NCI-H146 treated with DMSO at 0.1 percent for 48 hours (cell line): ENCODE measurements around the gene MAP1B.
"Not testable (repeated sequence)": the region's sequence is repeated elsewhere in the genome, so short reads cannot be mapped to it uniquely, and the experiment has no call there.

Experiments used
- DNase-seq: peaks from one replicate; lab custom pipeline; 2025; ENCODE audit not compliant: unreplicated experiment; lab: John Stamatoyannopoulos, UW

Gene MAP1B

DNA sequence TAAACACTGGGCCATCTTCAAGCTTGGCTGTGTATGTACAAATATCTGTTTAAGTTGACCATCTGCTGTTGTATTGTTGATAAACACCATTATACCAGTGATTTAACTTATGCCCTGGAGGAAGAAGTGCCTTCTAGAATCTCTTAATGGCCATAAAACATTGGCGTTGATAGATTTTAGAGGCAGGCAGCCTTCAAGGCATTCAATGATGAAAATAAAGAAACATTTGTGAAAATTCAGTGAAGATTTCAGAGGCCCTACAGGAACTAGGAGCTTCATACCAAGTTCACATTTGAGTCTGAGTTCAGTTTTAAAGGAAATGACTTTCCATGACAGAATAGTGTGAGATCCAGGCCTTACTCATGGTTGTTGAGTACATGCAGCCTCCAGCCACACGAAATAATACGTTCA is 52.2 kb downstream of the MAP1B start:
- DNase-seq, result no peak

DNA sequence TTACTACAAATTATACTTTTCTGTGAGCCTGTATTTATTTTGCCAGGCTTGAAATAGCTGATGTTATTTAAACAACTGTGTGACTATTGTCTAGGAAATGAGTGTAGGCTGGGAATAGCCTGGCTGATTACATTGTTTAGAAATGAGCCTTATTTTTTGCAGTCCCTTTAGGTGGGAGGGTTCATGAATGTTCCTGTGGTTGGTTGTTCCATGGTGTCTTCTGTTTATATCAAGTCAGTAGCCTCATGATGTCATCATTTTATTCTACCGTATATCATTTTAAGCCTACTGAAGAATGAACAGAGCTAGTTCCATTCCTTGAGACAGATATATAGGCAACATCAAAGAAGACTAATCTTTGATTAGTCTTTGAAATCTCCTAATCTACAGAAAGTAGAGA is 53.1 kb downstream of the MAP1B start:
- peak; percentile 54 for DNase-seq

DNA sequence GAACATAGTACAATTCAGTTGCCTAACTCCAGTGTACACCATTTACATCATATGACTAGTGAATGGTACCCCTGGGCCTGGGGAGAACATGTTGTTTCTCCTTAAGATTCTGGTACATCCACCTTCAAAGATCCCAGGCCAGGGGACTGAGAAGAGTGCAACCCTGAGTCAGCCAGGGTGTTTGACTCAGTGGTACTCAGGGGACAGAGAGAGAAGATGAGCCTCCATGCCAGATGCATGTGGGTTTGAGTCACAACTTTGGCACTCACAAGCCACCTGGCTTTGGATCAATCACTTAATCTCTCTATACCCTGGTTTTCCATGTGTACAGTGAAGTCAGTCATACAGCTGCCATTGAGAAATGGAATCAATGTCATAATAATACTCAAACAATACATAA is 53.7 kb downstream of the MAP1B start:
- no peak for DNase-seq

- no peak for DNase-seq
Measured at GRCh38 chr5:72161951-72162350, 54.7 kb downstream of the MAP1B start.

GRCh38 chr5:72163349-72163983 is 56.2 kb downstream of the MAP1B start:
- no peak for DNase-seq

- peak; percentile 43 for DNase-seq
Measured at GRCh38 chr5:72166070-72166979, 59.0 kb downstream of the MAP1B start.

GRCh38 chr5:72167257-72167656 is 60.0 kb downstream of the MAP1B start:
- no peak for DNase-seq

DNA sequence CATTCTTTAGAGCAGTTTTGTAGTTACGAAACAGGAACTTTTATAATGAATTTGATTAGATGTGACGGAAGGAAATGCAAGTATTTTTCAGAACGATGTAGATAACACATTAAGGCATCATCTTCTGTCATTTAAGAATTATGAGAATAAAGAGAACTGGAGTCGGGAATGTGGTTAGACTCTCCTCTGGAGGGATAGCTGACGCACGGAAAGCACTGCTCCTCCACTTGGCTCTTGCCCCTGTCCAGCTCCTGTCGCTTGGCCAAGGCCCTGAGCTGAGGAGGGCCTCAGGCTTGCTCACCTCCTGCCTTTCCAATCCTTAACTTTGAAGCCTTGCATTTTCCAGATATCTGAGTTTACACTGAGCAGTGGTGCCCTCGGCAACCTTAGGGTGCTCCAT is 60.5 kb downstream of the MAP1B start:
- no peak for DNase-seq

- DNase-seq, result no peak
Measured at GRCh38 chr5:72170101-72170500, 62.8 kb downstream of the MAP1B start.

GRCh38 chr5:72171181-72171580 is 63.9 kb downstream of the MAP1B start:
- not testable (repeated sequence) for DNase-seq

DNA sequence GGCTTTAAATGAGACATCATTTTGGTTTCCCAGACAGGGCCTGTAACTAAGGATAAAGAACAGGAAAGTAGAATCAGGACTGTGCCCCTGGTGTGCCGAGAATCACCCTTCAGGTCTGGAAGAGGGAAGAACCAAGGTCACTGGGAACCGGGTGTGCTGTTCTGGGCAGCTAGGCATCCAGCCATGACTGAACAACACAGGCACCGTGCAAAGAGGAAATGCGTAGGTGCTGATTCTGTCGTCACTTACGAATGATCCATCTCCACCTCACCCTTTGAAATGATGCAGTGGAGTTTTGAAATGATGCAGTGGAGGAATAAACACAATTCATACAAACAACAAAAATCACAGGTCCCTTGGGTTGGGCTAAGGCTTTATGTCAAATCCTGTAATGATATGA is 64.4 kb downstream of the MAP1B start:
- DNase-seq, result no peak

GRCh38 chr5:72172786-72173185 is 65.5 kb downstream of the MAP1B start:
- peak; percentile 43 for DNase-seq

DNA sequence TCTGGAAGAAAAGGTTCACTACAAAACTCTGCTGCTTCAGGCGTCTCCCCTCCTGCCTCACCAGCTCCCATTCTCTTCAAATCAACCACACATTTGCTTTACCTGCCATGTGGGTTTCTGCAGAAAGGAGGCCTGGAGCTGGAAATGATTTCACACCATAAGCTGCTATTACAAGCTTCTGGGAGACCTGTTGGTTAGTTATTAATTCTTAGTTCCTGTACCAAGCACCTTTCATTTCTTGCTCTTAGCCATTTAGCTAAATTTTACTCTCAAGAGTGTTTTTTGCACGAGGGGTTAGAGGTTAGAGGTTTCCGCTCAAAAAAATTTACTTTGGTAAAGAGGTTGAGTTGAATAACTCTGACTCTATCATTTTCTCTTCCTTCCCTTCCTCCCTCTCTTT is 70.3 kb downstream of the MAP1B start:
- no peak for DNase-seq

DNA sequence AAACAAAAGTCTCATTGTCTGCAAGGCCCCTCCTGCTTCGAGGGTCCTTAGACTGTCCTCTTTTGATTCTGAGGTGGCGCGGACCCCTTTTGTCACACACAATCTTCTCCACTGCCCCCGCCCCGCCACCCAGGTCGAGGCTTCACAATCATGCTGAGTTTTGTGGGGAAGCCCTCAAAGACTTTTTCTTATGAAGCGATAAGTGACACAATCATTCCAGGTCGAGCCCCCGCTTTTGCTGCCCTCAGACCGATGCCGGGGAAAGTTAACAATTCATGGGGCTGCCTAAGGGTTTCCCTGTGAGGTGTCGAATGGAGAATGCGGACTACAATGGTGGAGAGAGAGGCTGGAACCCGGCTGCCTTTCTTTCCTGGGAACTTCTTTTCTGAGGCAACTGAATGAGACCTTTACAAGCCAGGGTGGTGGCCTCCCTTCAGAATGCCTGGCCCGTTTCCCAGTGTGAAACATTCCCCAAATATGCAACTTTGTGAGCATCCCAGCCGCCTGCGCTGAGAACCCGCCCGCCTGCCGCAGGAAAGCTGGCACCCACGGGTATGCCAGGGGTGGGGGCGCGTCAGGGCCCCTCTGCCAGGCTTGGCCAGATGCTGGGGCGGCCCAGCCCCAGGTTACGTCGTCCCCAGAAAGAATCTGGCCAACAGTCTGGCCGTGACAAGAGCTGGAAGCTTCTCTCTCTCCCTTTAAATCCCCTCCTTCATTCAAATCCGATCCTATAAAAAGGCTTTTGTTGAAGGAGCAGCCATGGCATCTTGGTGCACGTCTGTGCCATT is 71.9 kb downstream of the MAP1B start:
- no peak for DNase-seq

DNA sequence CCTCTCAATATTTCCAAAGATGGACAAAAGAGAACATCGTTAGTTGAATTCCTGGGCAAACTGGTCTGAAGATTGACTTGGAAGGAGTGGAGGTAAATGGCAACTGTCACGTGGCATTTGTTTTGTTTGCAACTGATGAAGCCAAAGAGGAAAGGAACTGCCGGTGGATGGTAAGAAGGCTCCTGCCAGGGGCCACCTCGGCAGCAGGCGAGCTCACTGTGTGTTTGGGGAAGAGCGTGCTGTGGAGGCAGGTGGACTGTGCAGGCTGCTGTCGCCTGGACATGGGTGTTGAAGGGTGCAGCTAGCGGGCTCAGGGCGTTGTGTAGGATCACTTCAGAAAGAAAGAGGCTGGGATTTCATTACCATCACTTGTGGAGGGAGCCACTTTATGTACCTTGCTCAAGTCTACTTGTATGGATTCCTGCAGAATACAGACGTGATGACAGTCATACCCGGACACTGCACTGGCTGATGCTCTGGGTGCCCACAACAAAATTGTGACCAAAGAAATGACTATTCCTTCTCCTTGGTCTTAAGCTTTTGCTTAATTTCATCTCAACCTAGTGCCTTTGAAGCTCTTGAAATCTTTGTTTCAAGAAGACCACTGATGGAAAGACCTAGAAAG is 72.7 kb downstream of the MAP1B start:
- no peak for DNase-seq

DNA sequence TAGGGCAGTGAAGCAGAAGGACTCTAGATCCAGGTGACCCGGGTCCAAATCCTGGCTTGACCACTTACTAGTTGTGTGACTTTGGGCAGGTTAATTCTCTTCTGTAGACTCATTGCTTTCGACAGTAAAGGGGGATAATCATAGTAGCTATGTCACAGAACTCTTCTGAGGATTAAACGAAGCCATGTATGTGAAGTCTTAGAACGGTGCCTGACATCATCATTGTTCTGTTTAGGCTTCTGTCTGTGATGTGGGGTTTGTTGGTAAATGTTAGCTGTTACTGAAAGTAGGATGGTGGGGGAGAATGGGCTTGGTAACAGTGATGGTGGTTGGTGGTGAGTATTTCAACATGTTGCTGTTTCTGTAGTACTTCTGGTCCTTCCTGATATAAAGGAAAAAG is 73.7 kb downstream of the MAP1B start:
- no peak for DNase-seq

DNA sequence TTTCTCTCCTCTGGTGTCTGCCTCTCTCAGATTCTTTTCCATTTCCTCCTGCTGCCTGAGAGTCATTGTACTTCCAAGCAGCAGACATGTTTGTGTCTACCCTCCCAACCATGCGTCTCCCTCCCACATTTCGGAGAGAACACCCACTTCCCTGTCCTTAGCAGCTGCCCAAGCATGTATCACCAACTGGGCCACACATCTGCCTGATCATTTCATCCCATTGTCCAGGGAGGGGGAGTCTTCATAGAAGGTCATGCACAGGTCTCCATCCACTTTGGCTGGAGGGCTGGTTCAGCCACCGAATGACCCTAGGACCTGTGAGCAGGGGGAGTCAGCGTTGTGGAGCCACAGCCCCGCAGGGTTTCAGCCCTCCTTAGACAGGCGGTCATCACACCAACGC is 75.4 kb downstream of the MAP1B start:
- no peak for DNase-seq

- no peak for DNase-seq
Measured at GRCh38 chr5:72183101-72183520, 75.8 kb downstream of the MAP1B start.

DNA sequence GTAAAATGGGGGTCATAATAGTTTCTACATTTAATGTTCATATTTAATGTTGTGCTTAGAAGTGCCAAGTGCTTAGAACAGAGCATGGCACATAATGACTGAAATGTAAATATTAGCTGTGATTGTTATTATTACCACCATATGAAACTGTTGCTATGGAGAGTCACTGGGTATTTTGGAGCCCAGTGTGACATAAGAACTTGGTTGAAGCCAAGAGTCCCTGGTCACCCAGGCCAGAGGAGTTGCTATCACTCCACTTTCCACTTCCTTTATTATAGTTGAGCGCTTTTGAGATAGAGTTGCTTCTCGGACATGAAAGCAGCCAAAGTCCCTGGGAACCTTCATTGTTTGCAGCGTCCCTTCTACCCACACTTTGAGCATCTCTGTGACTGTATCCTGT is 77.1 kb downstream of the MAP1B start:
- no peak for DNase-seq

GRCh38 chr5:72185496-72186329 is 78.4 kb downstream of the MAP1B start:
- no peak for DNase-seq
